Bronchial epithelial cell (primary cell): ENCODE data around the gene DSEL. TPM values are rescaled to one million over a fixed set of nuclear protein-coding genes. Genes with fewer than 3 reads are reported as not detected.

Experiments used
- DNase-seq: peaks from one replicate; pipeline ENCODE4 v3.0.0-alpha.2; 2010; ENCODE audit warnings: low read depth
- FAIRE-seq: peaks from 2 replicates; lab custom pipeline; 2011; peaks lifted over from hg19 to GRCh38; lab: Jason Lieb, UNC
- H3K27me3 ChIP-seq: 2 replicates; pipeline ENCODE4 v1.5.1; 2011; ENCODE audit warnings: low read length; ENCODE audit not compliant: control insufficient read depth, insufficient read depth
- H3K36me3 ChIP-seq: 2 replicates; pipeline ENCODE4 v1.5.1; 2011; ENCODE audit warnings: low read length; ENCODE audit not compliant: control insufficient read depth, insufficient read depth
- H3K4me3 ChIP-seq: 2 replicates; pipeline ENCODE4 v1.5.1; 2011; ENCODE audit warnings: mild to moderate bottlenecking, low read depth, low read length, control low read depth
- total RNA-seq: library from RNA; depleted of rRNA; stranded (reverse); fragments of >200 nt; gene quantifications from 2 replicates; pipeline ENCODE4 v1.2.1, GENCODE V29; 2014
- TF ChIP-seq, protein P1 (sequence below): IDR thresholded peaks from 2 replicates; pipeline ENCODE4 v1.5.1; 2011; ENCODE audit warnings: mild to moderate bottlenecking, moderate library complexity, low read length, control low read depth, inconsistent platforms; ENCODE audit not compliant: insufficient read depth, severe bottlenecking

Gene DSEL
- total RNA-seq, 1 donor from 2014 or later, result 2.4 TPM

DNA sequence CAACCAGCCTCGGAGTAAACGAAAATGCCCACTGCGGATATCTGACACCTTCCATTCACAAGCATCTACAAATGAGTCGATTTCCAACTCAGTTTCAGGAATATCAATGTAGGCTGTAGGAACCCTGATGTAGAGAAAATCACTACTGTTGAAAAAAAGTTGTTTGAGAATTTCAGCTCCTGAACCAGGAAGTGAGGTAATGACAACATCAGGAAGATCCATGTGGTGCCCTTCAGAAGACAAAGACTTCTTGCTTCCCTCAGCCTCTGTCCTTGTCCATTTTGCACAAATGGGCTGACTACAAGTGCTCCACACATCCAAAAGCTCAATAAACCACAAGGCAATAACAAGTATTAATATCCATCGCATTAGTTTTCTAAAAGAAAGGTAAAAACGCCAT lies 4.7 kb downstream of the DSEL start:
- DNase-seq (no peak), FAIRE-seq (no peak)
- no peaks in the 10 kb centered on the region for H3K27me3 ChIP-seq
- TF ChIP-seq, protein P1, sequence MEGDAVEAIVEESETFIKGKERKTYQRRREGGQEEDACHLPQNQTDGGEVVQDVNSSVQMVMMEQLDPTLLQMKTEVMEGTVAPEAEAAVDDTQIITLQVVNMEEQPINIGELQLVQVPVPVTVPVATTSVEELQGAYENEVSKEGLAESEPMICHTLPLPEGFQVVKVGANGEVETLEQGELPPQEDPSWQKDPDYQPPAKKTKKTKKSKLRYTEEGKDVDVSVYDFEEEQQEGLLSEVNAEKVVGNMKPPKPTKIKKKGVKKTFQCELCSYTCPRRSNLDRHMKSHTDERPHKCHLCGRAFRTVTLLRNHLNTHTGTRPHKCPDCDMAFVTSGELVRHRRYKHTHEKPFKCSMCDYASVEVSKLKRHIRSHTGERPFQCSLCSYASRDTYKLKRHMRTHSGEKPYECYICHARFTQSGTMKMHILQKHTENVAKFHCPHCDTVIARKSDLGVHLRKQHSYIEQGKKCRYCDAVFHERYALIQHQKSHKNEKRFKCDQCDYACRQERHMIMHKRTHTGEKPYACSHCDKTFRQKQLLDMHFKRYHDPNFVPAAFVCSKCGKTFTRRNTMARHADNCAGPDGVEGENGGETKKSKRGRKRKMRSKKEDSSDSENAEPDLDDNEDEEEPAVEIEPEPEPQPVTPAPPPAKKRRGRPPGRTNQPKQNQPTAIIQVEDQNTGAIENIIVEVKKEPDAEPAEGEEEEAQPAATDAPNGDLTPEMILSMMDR, result no peak
- H3K36me3 ChIP-seq, result no peaks in the 10 kb centered on the region
- H3K4me3 ChIP-seq, result no peak overlapping the region

DNA sequence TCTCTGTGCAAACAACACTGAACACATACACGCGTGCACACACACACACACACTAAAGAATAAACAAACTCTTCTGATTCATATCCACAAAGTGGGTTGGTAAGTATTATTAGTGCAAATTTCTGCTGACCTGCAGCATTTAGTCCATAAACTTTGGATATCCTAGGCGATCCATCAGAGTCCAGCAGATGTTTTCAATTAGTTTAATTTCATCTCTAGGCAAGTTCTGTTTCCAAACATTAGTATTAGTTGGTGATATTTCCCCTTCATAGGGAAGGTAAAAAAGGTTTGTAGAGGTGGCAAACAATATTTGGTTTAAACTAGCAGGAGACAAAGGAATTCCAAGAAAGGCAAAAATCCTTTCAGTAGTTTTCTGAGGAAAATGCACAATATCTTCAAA lies 5.7 kb downstream of the DSEL start:
- FAIRE-seq (no peak), DNase-seq (no peak)
- H3K36me3 ChIP-seq, result no peaks in the 10 kb centered on the region
- H3K27me3 ChIP-seq, result no peaks in the 10 kb centered on the region
- no peak overlapping the region for H3K4me3 ChIP-seq
- TF ChIP-seq, protein P1, result no peak

DNA sequence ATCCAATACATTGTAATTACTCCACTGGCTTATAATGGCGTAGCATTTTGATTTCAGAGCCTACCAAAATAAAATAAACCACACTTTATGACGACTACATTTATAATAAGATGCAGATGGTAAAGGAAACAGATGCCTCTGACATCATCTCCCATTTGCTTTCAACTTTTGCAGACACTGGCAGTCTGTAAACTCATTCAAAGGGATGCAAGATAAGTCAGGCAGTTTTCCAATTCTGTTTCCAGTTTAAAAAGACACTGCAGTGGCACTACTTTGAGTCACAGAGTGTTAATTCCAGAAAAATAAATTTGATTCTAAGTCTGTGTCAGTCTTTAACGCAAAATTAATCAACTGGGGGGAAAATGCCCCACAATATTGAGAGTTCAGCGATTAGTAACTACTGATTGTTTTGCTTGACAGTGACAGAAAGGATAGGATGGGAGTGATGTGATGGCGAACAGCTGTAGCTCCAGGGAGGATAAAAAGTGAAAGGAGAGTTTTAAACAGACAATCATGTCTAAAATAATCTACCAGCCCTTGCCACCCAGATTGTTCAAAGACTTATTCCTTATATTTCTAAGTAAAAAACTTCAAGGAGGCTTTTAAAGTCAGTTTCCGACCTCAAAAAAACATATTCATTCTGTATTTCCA lies 6.7 kb downstream of the DSEL start:
- Histone ChIP-seq H3K27me3 (no peaks in the 10 kb centered on the region), H3K4me3 (no peak overlapping the region), H3K36me3 (no peaks in the 10 kb centered on the region)
- FAIRE-seq (no peak), DNase-seq (no peak)
- TF ChIP-seq, protein P1, result no peak

DNA sequence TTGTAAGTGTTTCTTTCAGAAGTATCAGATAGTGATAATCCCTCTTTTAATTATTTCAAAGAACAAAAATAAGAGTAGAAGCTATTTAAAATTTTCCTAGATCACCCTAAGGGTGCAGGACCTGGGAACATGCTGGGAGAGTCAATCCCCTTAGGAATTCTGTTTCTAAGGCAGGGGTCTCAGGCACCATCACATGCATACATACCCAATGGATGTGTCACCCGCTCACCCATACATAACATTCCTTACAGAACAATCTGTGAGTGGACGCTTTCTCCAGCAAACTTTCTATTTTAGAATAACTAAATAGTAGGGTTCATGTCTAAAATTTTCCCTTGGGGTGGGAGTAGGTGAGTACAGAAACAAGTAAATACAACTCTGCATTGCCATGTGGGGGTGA lies 8.4 kb downstream of the DSEL start:
- Histone ChIP-seq H3K4me3 (no peak overlapping the region), H3K36me3 (no peaks in the 10 kb centered on the region), H3K27me3 (no peaks in the 10 kb centered on the region)
- FAIRE-seq (no peak), DNase-seq (no peak)
- TF ChIP-seq, protein P1, result no peak

DNA sequence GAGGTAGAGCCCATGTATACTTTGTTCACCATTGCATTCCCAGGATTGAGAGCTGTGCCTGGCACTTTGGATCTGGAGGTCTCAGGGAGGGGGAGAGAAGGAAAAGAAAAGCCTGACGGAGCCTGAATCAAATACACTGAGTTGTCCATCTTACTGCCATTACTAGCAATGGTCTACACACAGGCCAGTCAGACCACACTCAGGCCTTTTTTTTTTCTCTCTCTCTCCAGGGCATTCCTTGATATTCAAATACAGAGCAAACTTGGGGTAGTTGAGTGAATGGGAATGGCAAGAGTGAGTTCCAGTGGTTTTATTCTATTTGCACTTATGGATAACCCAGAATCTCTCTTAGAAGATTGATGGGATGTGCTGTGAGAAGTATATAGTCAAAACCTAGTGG lies 11.8 kb downstream of the DSEL start:
- H3K4me3 ChIP-seq, result no peak overlapping the region
- DNase-seq (no peak), FAIRE-seq (no peak)
- no peaks in the 10 kb centered on the region for H3K36me3 ChIP-seq
- TF ChIP-seq, protein P1, result no peak
- no peaks in the 10 kb centered on the region for H3K27me3 ChIP-seq
